Superior temporal gyrus (tissue), 1 donor: ENCODE measurements around the gene TRAPPC3L.
"Not testable (repeated sequence)": the region's sequence is repeated elsewhere in the genome, so short reads cannot be mapped to it uniquely, and the experiment has no call there.

Experiments used
- DNase-seq: peaks from one replicate; pipeline ENCODE4 v3.0.0-alpha.2; 2016; ENCODE audit errors: extremely low spot score

TRAPPC3L gene

DNA sequence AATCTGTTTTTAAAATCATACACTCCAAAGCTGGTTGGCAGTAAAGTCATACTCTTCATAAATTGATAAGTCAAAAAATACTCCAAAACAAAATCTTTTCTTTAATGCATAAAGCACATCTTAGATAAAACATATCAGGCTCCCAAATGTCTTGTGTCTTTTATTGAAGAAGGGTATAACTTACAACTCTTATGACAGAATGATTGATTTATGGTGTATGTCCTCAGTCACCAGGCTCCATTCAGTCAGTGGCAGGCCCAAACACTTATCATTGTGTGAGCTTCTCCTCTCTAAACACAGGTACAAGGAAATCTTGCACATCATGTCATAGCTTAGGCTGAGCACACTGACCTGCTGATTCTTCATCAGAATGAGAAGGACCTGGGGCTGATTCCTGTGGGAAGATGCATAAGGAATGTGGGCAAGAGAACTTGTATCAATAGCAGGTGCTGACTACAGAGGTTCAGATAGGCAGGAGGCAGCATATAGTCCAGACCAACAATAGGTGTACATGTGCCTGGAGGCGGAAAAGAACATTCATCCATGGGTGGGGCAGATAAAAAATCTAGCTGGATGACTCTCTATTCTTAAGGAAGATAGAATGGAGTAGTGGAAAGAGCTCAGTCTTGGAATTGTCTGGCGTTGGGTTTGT is 32.1 kb downstream of the TRAPPC3L start:
- no peak for DNase-seq

DNA sequence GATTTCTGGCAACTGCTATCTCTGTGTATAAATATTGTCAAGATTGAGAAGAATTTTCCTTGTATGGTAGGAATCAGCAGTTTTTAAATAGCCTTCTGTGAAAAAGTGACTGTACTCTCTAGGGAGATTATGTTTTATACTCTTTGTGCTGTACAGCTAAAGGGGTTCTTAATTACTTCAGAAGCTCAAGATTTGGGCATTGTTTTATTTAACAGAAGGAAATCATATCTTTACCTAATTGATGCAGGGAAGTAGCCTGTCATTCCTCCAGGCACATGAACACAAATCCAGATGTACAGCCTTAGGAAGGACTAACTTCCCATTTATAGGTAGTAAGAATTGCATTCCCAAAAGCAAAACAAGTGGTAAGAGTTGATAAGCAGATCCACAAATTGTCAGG is 32.8 kb downstream of the TRAPPC3L start:
- DNase-seq = no peak

DNA sequence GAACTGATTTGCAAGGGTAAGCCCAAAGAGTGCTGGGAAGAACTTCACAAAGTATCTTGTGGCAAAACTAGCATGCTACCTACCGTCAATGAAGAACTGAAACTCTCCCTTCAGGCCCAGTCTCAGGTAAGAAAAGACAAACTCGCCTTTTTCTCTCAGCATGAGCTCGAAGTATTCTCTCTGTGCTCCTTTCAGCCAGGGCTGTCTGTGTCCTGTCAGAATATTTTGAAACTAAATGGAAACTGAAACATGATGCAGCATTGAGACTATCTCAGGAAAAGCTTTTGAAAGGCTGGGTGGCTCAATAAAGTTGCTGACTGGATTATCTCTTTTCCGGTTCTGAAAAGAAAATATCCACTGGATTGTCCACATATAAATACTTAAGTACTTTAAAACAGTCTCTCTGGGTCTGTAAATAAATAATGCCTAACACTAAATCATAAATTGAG is 33.3 kb downstream of the TRAPPC3L start:
- no peak for DNase-seq

DNA sequence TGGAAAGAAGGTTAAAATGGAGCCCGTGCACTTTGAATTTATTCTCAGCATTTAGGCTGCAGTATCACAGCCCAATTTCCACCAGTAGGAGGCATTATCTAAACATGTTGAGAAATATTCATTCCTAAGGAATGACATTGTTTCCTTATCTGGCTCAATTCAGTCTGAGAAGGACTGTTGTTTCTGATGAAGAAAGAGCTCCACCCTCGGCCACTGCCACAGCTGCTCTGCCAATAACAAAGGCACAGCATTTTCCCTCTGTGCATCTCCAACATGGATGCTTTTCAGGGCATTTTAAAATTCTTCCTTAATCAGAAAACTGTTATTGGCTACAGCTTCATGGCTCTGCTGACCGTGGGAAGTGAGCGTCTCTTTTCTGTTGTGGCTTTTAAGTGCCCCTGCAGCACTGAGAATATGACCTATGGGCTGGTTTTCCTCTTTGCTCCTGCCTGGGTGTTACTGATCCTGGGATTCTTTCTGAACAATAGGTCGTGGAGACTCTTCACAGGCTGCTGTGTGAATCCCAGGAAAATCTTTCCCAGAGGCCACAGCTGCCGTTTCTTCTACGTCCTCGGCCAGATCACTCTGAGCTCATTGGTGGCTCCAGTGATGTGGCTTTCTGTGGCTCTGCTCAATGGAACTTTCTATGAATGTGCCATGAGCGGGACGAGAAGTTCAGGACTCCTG is 33.9 kb downstream of the TRAPPC3L start, which contains the start of gene CALHM5:
Gene CALHM5, plus strand, starts transcription at position 216 of the 687 bp plus-strand sequence. Its CDS starts 58 bp downstream, at position 274.
- no peak for DNase-seq

DNA sequence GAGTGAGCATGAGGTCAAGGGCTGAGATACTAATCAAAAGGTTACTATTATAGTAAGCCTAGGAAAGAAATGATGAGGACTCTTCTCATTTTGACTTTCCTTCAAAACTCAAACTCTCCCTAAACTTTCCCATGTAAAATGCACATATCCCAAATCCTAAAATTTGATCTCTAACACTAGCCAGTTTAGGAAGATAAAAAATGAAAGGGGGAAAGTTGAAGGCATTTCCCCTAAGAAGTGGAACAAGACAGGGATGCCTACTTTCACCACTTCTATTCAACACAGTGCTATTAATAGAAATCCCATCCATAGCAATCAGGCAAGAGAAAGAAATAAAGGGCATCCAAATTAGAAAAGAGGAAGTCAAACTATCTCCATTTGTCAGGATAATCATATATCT is 37.0 kb downstream of the TRAPPC3L start:
- no peak for DNase-seq

DNA sequence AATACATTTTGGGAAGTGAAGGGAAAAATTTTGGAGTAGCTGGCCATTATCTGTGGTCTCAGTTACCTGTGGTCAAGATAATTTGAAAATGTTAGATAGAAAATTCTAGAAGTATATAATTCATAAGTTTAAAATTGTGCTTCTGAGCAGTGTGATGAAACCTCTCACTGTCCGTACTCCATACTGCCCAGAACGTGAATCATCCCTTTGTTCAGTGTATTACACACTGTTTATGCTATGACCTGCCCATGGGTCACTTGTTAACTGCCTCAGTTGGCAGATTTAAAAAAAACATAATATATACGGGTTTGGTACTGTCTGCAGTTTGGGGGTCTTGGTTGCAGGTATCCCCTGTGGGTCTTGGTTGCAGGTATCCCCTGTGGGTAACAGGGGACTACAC is 38.2 kb downstream of the TRAPPC3L start:
- DNase-seq = no peak

DNA sequence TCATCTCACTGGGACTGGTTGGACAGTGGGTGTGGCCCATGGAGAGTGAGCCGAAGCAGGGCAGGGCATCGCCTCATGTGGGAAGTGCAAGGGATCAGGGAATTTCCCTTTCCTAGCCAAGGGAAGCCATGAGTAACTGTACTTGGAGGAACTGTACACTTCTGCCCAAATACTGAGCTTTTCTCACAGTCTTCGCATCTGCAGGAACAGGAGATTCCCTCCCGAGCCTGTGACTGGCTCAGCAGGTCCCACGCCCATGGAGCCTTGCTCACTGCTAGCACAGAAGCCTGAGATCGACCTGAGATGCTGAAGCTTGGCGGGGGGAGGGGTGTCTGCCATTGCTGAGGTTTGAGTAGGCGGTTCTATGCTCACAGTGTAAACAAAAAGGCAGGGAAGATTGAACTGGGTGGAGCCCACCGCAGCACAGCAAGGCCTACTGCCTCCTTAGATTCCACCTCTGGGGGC is 44.5 kb downstream of the TRAPPC3L start:
- DNase-seq = no peak

DNA sequence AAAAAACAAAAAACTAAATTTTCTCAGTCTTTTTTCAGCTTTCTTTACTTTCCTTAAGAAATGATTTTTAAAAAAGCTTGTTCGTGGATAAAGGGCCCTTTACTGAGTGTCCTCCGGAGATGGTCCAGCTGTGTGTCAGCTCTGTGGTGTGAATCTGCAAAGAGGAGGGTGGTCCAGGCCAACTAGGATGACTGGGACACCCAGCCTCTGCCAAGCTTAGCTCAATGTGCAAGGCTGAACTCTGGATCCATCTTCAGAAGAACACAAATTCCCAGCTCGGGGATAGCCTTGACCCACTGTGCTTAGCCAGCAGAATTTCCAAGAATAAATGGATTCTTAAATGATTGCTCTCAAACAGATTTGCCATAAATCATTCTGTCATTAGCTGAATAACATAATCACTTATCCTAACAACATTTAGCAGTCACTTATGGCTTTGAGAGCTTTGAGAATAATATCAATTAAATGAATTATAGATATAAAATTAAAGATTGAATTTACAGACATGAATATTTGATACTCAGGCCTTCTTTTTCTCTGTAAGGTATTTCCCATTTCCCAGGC is 48.3 kb downstream of the TRAPPC3L start:
- DNase-seq = no peak

DNA sequence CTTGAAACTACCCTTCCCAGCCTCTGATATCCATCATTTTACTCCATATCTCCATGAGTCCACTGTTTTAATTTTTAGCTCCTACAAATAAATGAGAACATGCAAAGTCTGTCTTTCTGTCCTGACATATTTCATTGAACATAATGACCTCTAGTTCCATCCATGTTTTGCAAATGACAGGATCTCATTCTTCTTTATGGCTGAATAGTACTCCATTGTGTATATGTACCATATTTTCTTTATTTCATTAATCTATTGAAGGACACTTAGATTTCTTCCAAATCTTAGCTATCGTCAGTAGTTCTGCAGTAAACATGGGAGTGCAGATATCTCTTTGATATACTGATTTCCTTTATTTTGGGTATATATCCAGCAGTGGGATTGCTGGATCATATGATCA is 50.3 kb downstream of the TRAPPC3L start:
- DNase-seq = not testable (repeated sequence)

DNA sequence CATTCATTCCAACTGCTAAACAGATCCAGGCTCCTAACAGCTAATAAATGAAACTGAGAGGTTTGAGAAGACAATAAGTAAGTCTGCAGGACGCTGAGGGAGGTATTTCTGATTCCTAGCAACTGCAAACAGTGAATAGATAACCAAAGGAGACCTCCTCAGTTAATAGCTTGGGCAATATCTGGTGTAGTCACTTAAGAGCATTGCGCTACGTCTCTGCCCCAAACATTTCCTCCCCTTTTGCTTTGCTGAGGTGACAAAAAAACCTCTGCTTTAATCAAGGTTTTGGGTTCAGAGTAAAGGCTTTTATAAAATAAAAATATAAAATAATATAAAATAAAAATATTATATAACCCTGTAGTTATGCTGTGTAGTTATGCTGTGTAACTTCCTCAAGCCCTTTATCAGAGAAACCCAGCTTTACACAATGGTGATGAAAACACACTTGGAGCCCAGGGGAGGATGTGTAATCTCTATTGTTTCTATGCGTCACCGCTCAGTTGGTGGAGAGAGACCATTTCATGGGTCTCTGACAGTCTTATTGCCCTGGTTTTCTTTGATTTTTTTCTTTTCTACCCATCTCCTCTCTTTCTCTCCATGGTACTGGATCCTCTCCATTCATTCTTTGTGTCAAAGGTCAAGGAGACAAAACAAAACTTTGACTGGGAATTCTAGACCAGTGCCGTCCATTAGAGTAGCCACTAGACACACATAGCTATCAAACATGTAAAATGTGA is 53.0 kb downstream of the TRAPPC3L start:
- no peak for DNase-seq

DNA sequence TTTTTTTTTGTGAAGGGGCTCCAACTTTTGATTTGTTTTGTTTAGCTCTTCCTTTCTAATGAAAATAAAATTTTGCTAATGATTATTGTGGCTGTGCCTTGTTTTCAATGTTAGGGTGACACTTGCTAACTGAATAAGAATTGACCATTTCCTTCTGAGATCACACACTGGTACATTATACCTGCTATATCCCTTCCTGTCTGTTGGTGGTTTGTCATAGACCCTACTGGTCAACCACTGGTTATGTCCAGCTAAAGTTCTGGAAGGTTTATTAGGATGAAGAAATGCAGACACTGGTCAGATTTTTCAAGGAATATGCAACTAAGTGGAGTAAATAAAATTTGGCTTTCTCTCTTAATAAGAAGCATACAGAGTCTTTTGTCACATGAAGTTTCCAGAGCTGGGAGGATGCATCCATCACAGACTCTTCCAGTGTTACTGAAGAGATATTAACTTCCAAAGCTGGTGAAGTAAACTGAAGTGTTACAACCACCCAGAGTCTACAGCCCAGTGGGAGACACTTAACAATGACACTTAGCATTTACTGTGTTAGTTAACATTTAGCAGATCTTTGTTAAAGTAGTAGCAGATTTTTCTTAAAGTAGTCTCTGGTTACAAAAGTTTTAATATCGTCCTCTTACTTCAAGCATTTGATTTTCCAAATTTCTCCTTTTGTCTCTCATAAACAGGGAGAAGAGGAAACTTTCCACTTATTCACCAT is 53.7 kb downstream of the TRAPPC3L start:
- no peak for DNase-seq

DNA sequence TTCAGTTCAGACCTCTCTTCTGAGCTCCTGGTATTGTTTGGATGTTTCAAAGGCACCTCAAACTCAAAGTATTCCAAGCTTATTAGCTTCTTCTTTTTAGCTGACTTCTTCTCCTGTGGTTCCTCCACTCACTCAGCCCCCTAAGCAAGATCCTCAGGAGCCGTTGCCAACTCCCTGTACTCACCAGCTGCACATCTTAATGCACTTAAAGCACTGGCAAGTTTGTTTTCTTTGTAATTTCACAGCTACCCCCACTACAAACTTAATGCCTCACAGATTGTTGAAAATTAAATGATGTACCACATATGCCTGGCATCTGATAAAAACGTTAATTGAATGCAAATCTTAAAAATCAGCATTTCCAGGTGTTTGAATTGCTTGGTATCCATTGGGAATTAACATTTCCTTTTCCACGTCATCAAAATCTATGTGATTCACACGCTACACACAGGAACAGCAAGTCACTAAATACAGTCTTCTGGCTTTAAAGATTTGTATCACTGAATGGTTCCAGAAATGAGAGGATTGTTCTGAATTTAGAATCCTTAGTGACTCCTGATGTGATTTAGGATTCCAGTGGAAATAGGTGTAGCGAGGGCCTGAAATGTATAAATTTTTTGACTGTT is 59.8 kb downstream of the TRAPPC3L start:
- no peak for DNase-seq

DNA sequence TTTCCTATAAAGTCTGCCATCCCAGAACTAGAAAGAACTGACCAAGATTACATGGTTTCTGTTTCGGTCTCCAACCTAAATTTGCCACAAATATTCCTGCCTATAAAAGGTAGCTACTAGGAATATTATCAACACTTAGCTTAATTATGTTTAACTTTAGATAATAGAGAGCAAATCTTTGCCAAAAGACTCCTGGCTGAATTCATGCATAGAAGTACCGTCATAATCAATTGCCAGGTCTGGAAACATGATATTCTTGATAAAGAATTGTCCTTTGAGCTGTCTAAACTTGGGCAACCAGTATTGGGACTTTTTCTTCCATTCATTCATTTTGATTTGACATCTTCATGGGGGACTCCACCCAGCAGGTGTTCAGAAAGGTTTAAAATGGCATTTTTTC is 61.9 kb downstream of the TRAPPC3L start:
- DNase-seq = no peak

DNA sequence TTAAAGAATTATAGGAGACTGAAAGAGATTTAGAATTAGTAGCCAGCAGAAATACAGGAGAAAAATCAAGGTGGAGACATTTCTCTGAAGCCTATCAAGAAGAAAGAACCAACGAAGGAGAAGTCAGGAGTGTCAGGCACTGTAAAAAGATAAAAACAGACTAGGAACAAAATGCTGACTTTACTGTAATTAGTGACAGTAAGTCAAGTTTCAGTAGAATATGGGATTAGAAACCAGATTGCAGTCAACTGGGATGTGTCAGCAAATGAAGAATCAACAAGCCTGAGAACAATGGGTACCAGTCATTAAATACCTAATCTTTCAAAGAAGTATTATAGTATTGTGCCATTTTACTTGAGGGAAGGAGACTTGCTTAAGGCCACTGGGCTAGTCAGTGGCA is 62.7 kb downstream of the TRAPPC3L start:
- DNase-seq = no peak

DNA sequence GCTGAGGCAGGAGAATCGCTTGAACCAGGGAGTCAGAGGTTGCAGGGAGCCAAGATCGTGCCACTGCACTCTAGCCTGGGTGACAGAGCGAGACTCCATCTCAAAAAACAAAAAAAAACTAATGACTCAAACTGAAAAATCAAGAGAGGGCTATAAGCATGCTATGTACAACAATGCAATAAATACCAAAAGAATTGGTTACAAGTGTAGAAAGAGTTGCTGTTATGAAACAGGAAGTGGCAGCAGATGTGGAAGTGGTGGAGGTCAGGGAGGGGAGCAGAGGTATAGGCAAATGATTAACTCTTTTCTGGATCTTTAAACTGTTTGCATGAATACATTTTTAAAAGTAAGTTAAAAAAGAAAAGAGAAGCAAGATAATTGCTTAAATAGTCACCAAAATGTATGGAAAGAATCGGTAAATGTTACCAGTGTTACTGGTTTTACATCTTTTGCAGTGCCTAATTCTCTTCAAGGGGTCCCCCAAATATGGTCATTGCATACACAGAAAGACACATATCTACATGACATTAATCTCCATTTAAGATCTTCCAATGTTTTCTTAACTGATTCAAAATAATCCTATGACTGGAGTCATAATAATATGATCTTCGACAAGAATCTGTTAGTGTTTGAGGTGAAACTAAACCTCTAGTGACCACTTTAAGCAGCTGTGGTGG is 69.3 kb downstream of the TRAPPC3L start:
- no peak for DNase-seq

DNA sequence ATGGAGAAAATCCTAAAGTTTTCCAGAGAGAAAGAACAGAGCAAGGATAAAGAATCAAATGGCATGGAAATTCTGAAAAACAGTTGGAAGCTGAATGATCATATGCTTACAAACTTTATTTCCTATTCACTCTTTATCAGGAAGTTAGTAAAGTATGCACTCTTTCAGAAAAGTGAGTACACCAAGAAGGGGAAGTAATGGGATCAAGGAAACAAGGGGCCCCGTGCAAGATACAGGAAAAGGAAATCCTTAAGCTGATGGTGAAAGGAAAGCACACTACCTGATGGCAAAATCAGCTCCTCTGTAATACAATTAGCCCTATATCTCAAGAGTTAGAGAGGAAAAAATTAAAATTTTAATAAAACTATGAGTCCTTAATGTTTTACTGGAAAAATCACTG is 70.3 kb downstream of the TRAPPC3L start:
- no peak for DNase-seq

DNA sequence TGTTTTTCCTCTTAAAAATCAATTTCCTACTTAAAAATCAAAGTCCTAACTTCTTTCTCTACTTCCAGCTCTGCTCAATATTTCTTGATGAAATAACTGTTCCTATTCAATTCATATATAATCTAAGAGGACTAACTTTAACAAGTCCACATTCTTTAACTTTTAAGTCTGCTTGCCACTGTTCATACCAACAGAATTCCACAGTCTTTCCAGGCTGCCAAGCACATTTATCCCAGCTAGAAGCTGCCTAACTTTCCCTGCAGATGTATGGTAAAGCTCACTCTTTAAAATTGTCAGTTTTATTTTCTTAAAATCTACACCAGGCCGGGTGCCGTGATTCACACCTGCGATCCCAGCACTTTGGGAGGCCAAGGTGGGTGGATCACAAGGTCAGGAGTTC is 72.8 kb downstream of the TRAPPC3L start:
- DNase-seq = no peak

DNA sequence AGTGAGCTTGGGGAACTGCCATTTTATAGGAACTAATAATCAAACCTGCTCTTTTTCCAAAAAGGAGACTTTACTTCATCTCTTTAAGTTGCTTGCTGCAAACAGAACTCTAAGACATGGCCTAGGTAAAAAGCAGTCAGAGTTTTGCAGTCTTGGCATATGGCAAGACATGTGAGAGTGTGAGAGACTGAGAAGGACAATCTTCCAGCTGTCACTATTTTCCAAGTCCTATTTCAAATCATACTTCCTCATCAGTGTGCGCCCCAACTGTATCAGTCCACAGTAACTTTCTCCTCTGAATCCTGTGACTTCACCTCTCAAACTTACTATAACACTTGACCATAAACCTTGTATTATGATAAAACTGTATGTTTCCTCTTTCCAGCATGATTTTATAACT is 74.0 kb downstream of the TRAPPC3L start:
- no peak for DNase-seq

DNA sequence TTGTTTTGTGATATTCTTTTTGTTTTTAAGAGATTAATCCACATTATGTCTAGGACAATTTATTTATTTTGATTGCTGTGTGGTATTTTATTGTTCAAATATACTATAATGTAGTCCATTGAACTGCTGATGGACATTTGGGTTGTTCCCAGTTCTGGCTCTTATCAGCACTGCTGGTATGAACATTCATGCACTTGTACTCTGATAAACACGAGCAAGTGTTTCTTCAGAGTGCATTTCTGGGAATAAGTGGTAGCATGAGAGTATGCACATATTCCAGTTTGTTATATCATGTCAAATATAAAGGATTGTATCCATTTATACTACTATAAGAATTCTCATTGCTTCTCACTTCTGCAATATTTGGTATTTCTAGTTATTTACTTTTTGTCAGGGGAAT is 77.2 kb downstream of the TRAPPC3L start:
- DNase-seq = no peak

DNA sequence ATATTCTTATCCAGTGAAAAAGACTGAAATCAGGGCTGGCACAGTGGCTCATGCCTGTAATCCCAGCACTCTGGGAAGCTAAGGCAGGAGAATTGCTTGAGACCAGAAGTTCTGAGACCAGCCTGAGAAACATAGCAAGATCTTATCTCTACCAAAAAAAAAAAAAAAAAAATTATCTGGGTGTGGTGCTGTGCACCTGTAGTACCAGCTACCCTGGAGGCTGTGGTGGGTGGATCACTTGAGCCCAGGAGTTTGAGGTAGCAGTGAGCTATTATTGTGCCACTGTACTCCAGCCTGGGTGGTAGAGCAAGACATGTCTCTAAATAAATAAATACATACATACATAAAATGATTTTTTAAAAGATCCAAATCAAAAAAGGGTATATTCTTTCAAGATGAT is 78.0 kb downstream of the TRAPPC3L start:
- no peak for DNase-seq

DNA sequence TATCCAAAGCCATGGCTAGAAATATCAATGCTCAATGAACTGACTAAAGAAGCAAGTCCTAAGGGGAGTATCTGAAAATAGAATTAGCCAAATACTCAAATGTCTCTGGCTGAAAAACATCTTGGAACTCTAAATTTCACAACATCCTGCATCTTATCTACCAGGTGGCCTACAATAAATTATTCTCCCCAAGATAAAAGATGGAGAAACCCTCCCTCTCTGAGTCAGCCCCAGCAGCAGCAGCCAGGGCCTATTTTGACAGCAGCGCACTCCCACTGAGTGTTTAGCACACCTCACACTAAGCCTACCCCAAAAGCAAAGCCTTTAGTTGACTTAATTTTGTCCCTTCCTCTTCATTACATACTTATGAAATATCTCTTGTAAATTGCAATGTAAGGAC is 78.4 kb downstream of the TRAPPC3L start:
- DNase-seq = no peak
